Gastroesophageal sphincter (tissue), 4 donors: ENCODE data around the gene PTDSS2. TPM values are rescaled to one million over a fixed set of nuclear protein-coding genes. Genes with fewer than 3 reads are reported as not detected.

ENCODE experiments used
- ATAC-seq: fragments of 150-250 bp; one replicate; pipeline ENCODE4 v1.9.1; 2016; ENCODE audit warnings: mild to moderate bottlenecking, moderate library complexity
- H3K27ac ChIP-seq, 4 donors: fragments of 200-600 bp; sonication (generic) in 3 of 4; 1 replicate in 3 of 4; 2 replicates in 1 of 4; pipeline ENCODE4 v1.5.1; 2016 to 2019
- H3K27me3 ChIP-seq: fragments of 200-600 bp; sonication (generic); one replicate; pipeline ENCODE4 v1.5.1; 2019
- H3K36me3 ChIP-seq, 2 donors: fragments of 200-600 bp; sonication (generic); one replicate each; pipeline ENCODE4 v1.5.1; 2019; ENCODE audit warnings: control low read depth in 1 of 2
- H3K4me1 ChIP-seq, 3 donors: fragments of 200-600 bp; sonication (generic); 1 replicate in 2 of 3; 2 replicates in 1 of 3; pipeline ENCODE4 v1.5.1; 2016 to 2019; ENCODE audit warnings: control low read depth in 2 of 3
- H3K4me3 ChIP-seq, 2 donors: fragments of 200-600 bp; sonication (generic); one replicate each; pipeline ENCODE4 v1.5.1; 2019; ENCODE audit warnings: mild to moderate bottlenecking in 1 of 2, moderate library complexity in 1 of 2
- H3K9me3 ChIP-seq, 3 donors: fragments of 200-600 bp; sonication (generic); one replicate each; pipeline ENCODE4 v1.5.1; 2017 to 2019; ENCODE audit warnings: control low read depth in 2 of 3
- CTCF ChIP-seq, 4 experiments: fragments of 200-600 bp in 2 of 4; fragments of 450-650 bp in 2 of 4; sonication (generic) in 1 of 4; IDR thresholded peaks; one replicate each; pipeline ENCODE4 v1.5.1; 2017 to 2019; ENCODE audit warnings: antibody characterized with exemption in 4 of 4, mild to moderate bottlenecking in 2 of 4, moderate library complexity in 2 of 4
- EP300 ChIP-seq: sonication (generic); formaldehyde crosslinking; IDR thresholded peaks from one replicate; pipeline ENCODE4 v1.6.1; 2017; ENCODE audit warnings: antibody characterized with exemption, mild to moderate bottlenecking
- POLR2A ChIP-seq, 2 donors: fragments of 450-650 bp; IDR thresholded peaks; one replicate each; pipeline ENCODE4 v1.6.1; 2017; ENCODE audit warnings: antibody characterized with exemption in 2 of 2, mild to moderate bottlenecking in 2 of 2, moderate library complexity in 1 of 2
- POLR2AphosphoS5 ChIP-seq: sonication (generic); formaldehyde crosslinking; IDR thresholded peaks from one replicate; pipeline ENCODE4 v1.6.1; 2017; ENCODE audit warnings: antibody characterized with exemption
- WGBS, 2 donors: methylation state at CpG; one replicate each; pipeline ENCODE4 v1.1.5; 2018; ENCODE audit warnings: low coverage in 1 of 2; 5-methylcytosine and 5-hydroxymethylcytosine counted together
- total RNA-seq, 4 donors: library from RNA; depleted of rRNA; stranded (reverse); fragments of >200 nt; gene quantifications; one replicate each; pipeline ENCODE4 v1.1.0, GENCODE V29; 2016

The PTDSS2 gene
- total RNA-seq, 4 donors from 2014 or later: 23.4 to 55.9 (median 43.1) TPM

GRCh38 chr11:451738-452137, 1.7 kb downstream of the PTDSS2 start:
- Histone ChIP-seq H3K36me3 (peaks cover 0 to 33% of the 10 kb centered on the region in 2 donors), H3K27ac (peak overlapping the region in 3 of 4 donors; percentile 88 to 96 (median 96)), H3K4me1 (peaks cover 0 to 49% (median 24%) of the 10 kb centered on the region in 3 donors), H3K4me3 (peak overlapping the region in 1 of 2 donors; percentile 99), H3K27me3 (no peaks in the 10 kb centered on the region), H3K9me3 (no peaks in the 10 kb centered on the region)
- ATAC-seq: no peak
- WGBS, 2 donors: no CpG with 5 or more reads among the region's 14 CpGs
- TF ChIP-seq POLR2A (IDR thresholded peaks at IDR 0.05): no peak

DNA sequence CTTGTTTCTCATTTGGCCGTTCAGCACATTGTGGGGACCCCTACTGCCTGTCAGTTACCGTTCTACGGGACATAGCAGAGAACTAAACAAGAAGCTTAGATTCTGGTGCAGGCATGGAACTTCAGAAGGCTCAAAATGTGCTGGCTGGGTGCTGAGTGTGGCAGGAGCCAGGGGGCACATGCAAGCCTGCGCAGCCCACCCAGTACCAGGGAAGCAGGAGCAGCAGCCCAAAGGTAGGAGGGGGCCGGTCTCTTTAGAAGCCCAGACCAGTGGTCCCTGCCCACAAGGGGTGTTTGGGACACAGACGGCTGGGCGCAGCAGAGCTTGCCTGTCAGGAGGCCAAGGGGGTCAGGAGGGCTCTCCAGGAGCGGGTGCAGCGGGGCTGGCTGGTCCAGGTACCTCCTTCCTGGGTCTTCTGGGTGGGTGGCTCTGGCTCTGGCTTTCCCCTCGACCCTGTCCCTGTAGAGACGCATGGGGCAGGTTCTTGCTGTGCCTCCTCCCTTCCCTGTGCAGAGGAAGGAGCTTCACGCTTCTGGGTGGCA, 2.2 kb downstream of the PTDSS2 start:
- 82 to 100% methylated on average over 1 to 2 of the region's 12 CpGs for WGBS, 2 donors
- no peaks in the 10 kb centered on the region for H3K27me3 ChIP-seq
- no peak for ATAC-seq
- peaks cover 0 to 49% (median 24%) of the 10 kb centered on the region in 3 donors for H3K4me1 ChIP-seq
- H3K4me3 ChIP-seq: no peak overlapping the region
- H3K9me3 ChIP-seq: no peaks in the 10 kb centered on the region
- peaks cover 0 to 38% of the 10 kb centered on the region in 2 donors for H3K36me3 ChIP-seq
- TF ChIP-seq POLR2A (IDR thresholded peaks at IDR 0.05) (no peak), POLR2AphosphoS5 (no peak), CTCF (IDR thresholded peaks at IDR 0.05) (no peak), EP300 (no peak)
- no peak overlapping the region for H3K27ac ChIP-seq

DNA sequence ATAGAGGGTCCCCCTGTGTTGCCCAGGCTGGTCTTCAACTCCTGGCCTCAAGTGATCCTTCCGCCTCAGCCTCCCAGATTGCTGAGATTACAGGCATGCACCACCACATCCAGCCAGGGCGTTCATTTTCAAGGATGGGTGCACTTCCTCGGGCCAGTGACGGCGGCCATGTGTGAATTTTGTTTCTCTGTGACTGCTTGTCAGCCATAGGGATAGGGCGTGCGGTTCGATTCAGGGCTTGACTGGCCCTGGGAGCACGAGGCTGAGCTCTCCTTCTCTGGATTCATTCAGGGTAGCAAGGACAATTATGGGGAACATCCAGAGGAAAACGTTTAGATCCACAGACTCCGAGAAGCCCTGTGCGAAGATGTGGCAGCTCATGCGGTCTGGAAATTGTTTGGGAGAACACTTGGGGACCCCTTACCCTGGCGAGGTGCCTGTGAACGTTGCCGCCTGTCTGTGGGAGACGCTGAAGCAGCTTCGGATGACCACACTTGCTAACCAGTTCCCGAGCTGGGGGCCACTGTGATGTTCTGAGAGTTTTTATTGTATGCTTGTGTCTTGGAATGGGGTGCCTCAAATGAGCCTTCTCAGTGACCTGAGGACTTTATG, 2.9 kb downstream of the PTDSS2 start:
- WGBS, 2 donors: 70 to 87% methylated on average over 4 to 10 of the region's 19 CpGs
- Histone ChIP-seq H3K4me3 (no peak overlapping the region), H3K27me3 (no peaks in the 10 kb centered on the region), H3K9me3 (no peaks in the 10 kb centered on the region), H3K27ac (no peak overlapping the region), H3K4me1 (peaks cover 0 to 44% (median 24%) of the 10 kb centered on the region in 3 donors), H3K36me3 (peaks cover 0 to 42% of the 10 kb centered on the region in 2 donors)
- TF ChIP-seq EP300 (no peak), POLR2AphosphoS5 (no peak)
- no peak for ATAC-seq

DNA sequence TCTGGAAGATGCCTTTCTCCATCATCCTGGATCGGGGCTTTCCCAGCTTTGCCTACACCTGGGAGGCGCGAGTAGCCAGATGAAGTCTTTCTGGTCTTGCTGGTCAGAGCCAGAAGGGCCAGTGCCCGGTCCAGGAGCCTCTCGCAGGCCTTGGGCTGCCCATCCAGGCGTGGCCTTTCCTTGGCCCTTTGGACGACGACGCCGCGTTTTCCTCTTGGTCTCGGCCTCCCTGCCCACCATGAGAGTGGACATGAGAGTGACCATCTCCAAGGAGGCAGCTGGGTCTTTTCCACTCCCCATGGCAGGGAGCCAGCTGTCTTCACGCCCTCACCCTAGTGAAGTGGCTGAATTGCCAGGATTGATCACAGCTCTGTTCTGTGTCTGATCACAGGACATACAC, 3.5 kb downstream of the PTDSS2 start:
- no peak for ATAC-seq
- 80% methylated on average over 1 of the region's 13 CpGs; no CpG with 5 or more reads in 1 of the 2 donors for WGBS, 2 donors

GRCh38 chr11:454043-454442, 4.0 kb downstream of the PTDSS2 start:
- peaks cover 0 to 35% (median 16%) of the 10 kb centered on the region in 3 donors for H3K4me1 ChIP-seq
- H3K4me3 ChIP-seq: no peak overlapping the region
- TF ChIP-seq POLR2A (IDR thresholded peaks at IDR 0.05) (no peak), EP300 (no peak), CTCF (IDR thresholded peaks at IDR 0.05) (no peak), POLR2AphosphoS5 (no peak)
- peaks cover 0 to 42% of the 10 kb centered on the region in 2 donors for H3K36me3 ChIP-seq
- H3K27ac ChIP-seq: no peak overlapping the region
- H3K27me3 ChIP-seq: no peaks in the 10 kb centered on the region
- ATAC-seq: no peak
- H3K9me3 ChIP-seq: no peaks in the 10 kb centered on the region
- 90% methylated on average over 8 of the region's 9 CpGs; no CpG with 5 or more reads in 1 of the 2 donors for WGBS, 2 donors

More for the DNA sequence above, 3.5 kb downstream of the PTDSS2 start:
- no peak overlapping the region for H3K4me3 ChIP-seq
- no peaks in the 10 kb centered on the region for H3K9me3 ChIP-seq
- TF ChIP-seq POLR2A (IDR thresholded peaks at IDR 0.05): no peak
- no peak for TF ChIP-seq CTCF (IDR thresholded peaks at IDR 0.05)
- no peak for TF ChIP-seq POLR2AphosphoS5
- no peak for TF ChIP-seq EP300
- H3K4me1 ChIP-seq: peaks cover 0 to 40% (median 21%) of the 10 kb centered on the region in 3 donors
- H3K27ac ChIP-seq: no peak overlapping the region
- no peaks in the 10 kb centered on the region for H3K27me3 ChIP-seq
- H3K36me3 ChIP-seq: peaks cover 0 to 42% of the 10 kb centered on the region in 2 donors
